ENCODE data around the gene ZNF768. TPM values are rescaled to one million over a fixed set of nuclear protein-coding genes. Genes with fewer than 3 reads are reported as not detected.

The ZNF768 gene
- total RNA-seq, 1 experiment from 2014 or later, result 48.8 TPM

DNA sequence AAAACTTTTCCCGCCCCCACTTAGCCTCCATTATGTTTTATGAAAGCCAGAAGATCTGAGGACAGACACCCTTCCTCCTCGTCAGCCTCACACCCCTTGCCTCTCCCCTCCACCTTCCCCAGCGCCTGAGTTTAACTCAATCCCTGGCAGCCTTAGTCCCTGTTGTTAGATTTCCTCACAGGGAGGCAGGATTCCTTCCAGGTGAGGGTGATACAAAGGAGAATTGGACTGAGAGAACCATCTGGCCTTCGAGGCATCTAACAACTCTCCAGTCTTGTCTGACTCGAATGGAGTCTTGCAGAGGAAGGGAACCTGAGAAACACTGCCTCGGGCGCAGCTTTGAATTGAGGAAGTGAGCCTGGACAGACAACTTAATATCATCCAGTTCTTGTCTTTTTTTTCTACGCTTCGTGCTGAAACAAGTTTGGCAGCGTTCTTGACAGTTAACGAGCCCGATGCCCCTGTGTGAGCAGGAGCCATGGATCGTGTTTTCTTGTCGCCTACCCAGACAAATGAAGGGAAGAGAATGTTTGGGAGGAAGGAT is 1.3 kb upstream of the ZNF768 start:
- Histone ChIP-seq H4K20me1 (ENCODE audit: insufficient read depth) (no peaks in the 10 kb centered on the region), H3K9me3 (ENCODE audit: control insufficient read depth in 1 of 2, insufficient read depth in 1 of 2, low read depth in 1 of 2, low read length in 2 of 2) (no peaks in the 10 kb centered on the region), H3K4me1 (ENCODE audit: control insufficient read depth in 1 of 2, insufficient read depth in 2 of 2, low read length in 2 of 2) (peaks cover 7 to 23% of the 10 kb centered on the region in 2 experiments), H3K79me2 (ENCODE audit: insufficient read depth, low read length) (peaks cover 12% of the 10 kb centered on the region), H3K27me3 (ENCODE audit: insufficient read depth, low read length) (no peaks in the 10 kb centered on the region), H3K36me3 (ENCODE audit: control insufficient read depth in 1 of 2, insufficient read depth in 2 of 2, low read length in 2 of 2) (no peaks in the 10 kb centered on the region; a peak in 1 of 4 replicates), H3K9me2 (ENCODE audit: insufficient read depth) (no peaks in the 10 kb centered on the region), H3K4me2 (ENCODE audit: low read length) (peak overlapping the region; percentile 84), H2AFZ (ENCODE audit: low read depth, low read length, poor library complexity, severe bottlenecking) (no peak overlapping the region), H3K9ac (ENCODE audit: low read length) (peak overlapping the region; percentile 91), H3K27ac (ENCODE audit: low read depth, low read length) (peak overlapping the region; percentile 51), H3K4me3 (replicated peaks in 1 of 2; ENCODE audit: low read depth in 1 of 2, low read length in 2 of 2) (peak overlapping the region; percentile 69 to 77)
- intact Hi-C loops (cut with micrococcal nuclease), result loop anchor here (5.0 kb wide), 1 partner anchor 95 kb away; the partner anchor contains the start of gene DCTPP1
- DNase-seq (ENCODE audit: low read depth, low spot score) (no peak), ATAC-seq (no peak)
- BruUV-seq (replicated peaks), result TSS peak; percentile 89
- POLR2A ChIA-PET, result interaction anchor here (0.6 to 1.3 kb wide), 6 partner anchors 8 to 98 kb away, joined by 3 to 6 read pairs (median 3); partner anchors contain the start of genes DCTPP1 and ZNF764
- CTCF ChIA-PET, result interaction anchor here (0.8 to 0.9 kb wide), 2 partner anchors 8 to 31 kb away, joined by 3 to 6 read pairs; partner anchors contain the start of gene ZNF764
- RAD21 ChIA-PET (ENCODE audit: low non-redundant PET in 1 of 2, low total read pairs in 2 of 2, uncharacterized antibody in 2 of 2, unreplicated experiment in 2 of 2), result no interaction called here
- TF ChIP-seq, protein P1, sequence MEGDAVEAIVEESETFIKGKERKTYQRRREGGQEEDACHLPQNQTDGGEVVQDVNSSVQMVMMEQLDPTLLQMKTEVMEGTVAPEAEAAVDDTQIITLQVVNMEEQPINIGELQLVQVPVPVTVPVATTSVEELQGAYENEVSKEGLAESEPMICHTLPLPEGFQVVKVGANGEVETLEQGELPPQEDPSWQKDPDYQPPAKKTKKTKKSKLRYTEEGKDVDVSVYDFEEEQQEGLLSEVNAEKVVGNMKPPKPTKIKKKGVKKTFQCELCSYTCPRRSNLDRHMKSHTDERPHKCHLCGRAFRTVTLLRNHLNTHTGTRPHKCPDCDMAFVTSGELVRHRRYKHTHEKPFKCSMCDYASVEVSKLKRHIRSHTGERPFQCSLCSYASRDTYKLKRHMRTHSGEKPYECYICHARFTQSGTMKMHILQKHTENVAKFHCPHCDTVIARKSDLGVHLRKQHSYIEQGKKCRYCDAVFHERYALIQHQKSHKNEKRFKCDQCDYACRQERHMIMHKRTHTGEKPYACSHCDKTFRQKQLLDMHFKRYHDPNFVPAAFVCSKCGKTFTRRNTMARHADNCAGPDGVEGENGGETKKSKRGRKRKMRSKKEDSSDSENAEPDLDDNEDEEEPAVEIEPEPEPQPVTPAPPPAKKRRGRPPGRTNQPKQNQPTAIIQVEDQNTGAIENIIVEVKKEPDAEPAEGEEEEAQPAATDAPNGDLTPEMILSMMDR (IDR thresholded peaks at IDR 0.05 in 2 of 3, conservative IDR thresholded peaks at IDR 0.05 in 1 of 3; ENCODE audit: borderline replicate concordance in 1 of 3, insufficient read depth in 1 of 3, low read depth in 2 of 3, low read length in 2 of 3), result 0 out of 6 replicates have a peak, but pooled peaks of 1 of the 3 experiments have one; percentile 5
- no peak for TF ChIP-seq POLR2A (IDR thresholded peaks at IDR 0.05; ENCODE audit: borderline replicate concordance, extremely low read depth, insufficient read depth, insufficient read length)

DNA sequence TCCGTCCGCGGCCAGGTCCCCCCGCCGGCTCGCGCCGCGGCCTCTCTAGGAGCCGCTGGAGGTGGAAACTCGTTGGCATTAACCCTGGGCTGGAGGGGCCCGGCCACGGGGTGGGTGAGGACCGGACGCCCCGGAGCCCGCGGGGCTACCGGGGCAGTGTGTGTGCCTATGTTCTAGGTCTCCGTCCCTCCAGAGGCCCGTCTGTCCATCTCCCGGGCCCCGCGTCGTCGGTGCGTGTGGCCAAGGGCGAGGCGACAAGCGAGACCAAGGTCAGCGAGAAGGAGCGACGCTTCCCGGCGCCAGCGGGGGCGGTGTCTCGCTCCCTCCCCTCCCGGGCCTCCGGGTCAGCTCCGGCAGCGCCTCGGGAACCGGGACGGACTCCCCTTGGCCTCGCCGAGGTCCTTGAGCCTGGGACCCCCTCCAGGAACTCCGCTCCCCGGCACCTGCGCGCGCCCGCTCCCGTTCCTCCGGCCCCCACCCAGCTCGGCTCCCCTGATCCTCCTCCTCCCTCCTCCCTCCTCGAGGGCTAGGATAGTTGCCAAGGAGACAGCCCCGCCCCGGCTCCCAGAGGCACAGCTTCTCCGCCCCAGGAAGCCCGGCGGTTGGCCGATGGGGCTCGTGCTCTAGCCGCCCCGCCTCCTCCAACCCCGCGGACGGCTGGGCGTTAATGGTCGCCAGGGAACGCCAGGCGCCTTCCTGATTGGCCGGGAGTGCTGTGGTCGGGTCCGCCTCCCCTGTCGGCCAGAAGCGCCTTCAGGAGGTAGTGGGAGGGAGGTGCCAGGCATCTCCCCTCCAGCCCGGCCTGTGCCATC is 663 bp upstream of the ZNF768 start:
- CTCF ChIA-PET, result interaction anchor here (0.6 to 0.9 kb wide), 3 partner anchors 9 to 107 kb away, joined by 3 to 6 read pairs (median 3); partner anchors contain the start of gene ZNF764
- Histone ChIP-seq H3K27me3 (ENCODE audit: insufficient read depth, low read length) (no peaks in the 10 kb centered on the region), H3K4me3 (replicated peaks in 1 of 2; ENCODE audit: low read depth in 1 of 2, low read length in 2 of 2) (peak overlapping the region; percentile 69 to 77), H3K27ac (ENCODE audit: low read depth, low read length) (peak overlapping the region; percentile 99), H3K79me2 (ENCODE audit: insufficient read depth, low read length) (peaks cover 12% of the 10 kb centered on the region), H3K9me3 (ENCODE audit: control insufficient read depth in 1 of 2, insufficient read depth in 1 of 2, low read depth in 1 of 2, low read length in 2 of 2) (no peaks in the 10 kb centered on the region), H4K20me1 (ENCODE audit: insufficient read depth) (no peaks in the 10 kb centered on the region), H3K4me1 (ENCODE audit: control insufficient read depth in 1 of 2, insufficient read depth in 2 of 2, low read length in 2 of 2) (peaks cover 7 to 25% of the 10 kb centered on the region in 2 experiments), H3K9me2 (ENCODE audit: insufficient read depth) (no peaks in the 10 kb centered on the region), H2AFZ (ENCODE audit: low read depth, low read length, poor library complexity, severe bottlenecking) (no peak overlapping the region), H3K36me3 (ENCODE audit: control insufficient read depth in 1 of 2, insufficient read depth in 2 of 2, low read length in 2 of 2) (no peaks in the 10 kb centered on the region; a peak in 1 of 4 replicates), H3K4me2 (ENCODE audit: low read length) (peak overlapping the region; percentile 84), H3K9ac (ENCODE audit: low read length) (peak overlapping the region; percentile 91)
- POLR2A ChIA-PET, result interaction anchor here (0.6 to 1.3 kb wide), 6 partner anchors 9 to 97 kb away, joined by 3 to 6 read pairs (median 3); partner anchors contain the start of genes DCTPP1 and ZNF764
- RAD21 ChIA-PET (ENCODE audit: low non-redundant PET in 1 of 2, low total read pairs in 2 of 2, uncharacterized antibody in 2 of 2, unreplicated experiment in 2 of 2), result no interaction called here
- BruUV-seq (replicated peaks), result no TSS peak
- DNase-seq (ENCODE audit: low read depth, low spot score) (peak; percentile 94), ATAC-seq (peak; percentile 91)
- intact Hi-C loops (cut with micrococcal nuclease), result loop anchor here (5.0 kb wide), 1 partner anchor 95 kb away; the partner anchor contains the start of gene DCTPP1
- TF ChIP-seq SIN3A (IDR thresholded peaks at IDR 0.05; ENCODE audit: low read depth) (no peak), EGR1 (IDR thresholded peaks at IDR 0.05; ENCODE audit: low read depth) (peak; percentile 93), EZH2phosphoT487 (IDR thresholded peaks at IDR 0.05; ENCODE audit: borderline replicate concordance) (no peak), ELF1 (IDR thresholded peaks at IDR 0.05; ENCODE audit: borderline replicate concordance, low read depth) (no peak), YY1 (IDR thresholded peaks at IDR 0.05; ENCODE audit: extremely low read depth, insufficient replicate concordance, low read depth, low read length) (peak; percentile 81), ZFX (IDR thresholded peaks at IDR 0.05) (peak; percentile 44), FOSL1 (IDR thresholded peaks at IDR 0.05; ENCODE audit: low read depth) (no peak)
- TF ChIP-seq, protein P1 (IDR thresholded peaks at IDR 0.05 in 2 of 3, conservative IDR thresholded peaks at IDR 0.05 in 1 of 3; ENCODE audit: borderline replicate concordance in 1 of 3, insufficient read depth in 1 of 3, low read depth in 2 of 3, low read length in 2 of 3), result peak in 1 of 3 experiments; percentile 24; a peak in 2 of 6 replicates
- TF ChIP-seq, protein P2, sequence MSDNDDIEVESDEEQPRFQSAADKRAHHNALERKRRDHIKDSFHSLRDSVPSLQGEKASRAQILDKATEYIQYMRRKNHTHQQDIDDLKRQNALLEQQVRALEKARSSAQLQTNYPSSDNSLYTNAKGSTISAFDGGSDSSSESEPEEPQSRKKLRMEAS (IDR thresholded peaks at IDR 0.05), result no peak
